COLO829 (cell line): Measurements from ENCODE around the gene KCNQ2.

ENCODE experiments used
- DNase-seq: peaks from one replicate; pipeline ENCODE4 v3.0.0; 2012; ENCODE audit warnings: low spot score

KCNQ2 gene

DNA sequence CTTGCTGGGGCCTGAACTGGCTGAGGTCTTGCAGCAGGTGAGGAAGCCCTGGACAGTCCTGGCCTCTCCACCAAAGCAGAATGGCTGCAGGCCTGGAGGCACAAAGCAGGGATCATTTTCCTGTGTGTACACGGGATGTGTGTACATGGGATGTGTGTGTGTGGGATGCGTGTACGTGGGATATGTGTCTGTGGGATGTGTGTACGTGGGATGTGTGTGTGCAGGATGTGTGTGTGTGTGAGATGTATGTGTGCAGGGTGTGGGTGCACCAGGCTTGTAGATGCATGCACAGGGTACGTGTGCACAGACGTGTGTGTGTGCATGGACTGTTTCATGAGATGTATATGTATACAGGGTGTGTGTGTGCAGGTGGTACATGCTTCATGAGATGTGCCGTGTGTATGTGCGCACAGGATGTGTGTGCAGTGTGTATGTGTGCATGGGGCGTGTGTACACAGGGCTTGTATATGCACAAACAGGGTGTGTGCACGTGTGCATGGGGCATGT lies 103.4 kb downstream of the KCNQ2 start:
- DNase-seq, result no peak

DNA sequence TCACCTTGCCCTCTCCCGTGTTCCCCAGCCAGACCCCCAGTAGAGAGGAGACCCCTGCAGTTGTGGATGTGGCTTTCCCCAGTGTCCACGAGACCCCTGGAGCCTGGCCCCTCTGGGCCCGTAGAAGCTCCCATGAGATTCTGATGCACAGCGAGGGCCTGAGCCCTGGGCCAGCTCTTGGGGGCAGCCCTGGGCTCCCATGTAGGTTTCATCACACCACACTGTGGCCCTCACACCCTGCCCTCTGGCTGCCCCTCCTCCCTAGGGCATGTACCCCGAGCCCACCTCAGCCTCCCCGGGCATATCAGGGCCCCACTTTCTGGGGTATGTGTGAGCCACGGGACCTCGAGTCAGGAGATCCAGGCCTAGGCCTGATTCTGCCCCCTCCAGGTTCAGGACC lies 104.3 kb downstream of the KCNQ2 start:
- no peak for DNase-seq

DNA sequence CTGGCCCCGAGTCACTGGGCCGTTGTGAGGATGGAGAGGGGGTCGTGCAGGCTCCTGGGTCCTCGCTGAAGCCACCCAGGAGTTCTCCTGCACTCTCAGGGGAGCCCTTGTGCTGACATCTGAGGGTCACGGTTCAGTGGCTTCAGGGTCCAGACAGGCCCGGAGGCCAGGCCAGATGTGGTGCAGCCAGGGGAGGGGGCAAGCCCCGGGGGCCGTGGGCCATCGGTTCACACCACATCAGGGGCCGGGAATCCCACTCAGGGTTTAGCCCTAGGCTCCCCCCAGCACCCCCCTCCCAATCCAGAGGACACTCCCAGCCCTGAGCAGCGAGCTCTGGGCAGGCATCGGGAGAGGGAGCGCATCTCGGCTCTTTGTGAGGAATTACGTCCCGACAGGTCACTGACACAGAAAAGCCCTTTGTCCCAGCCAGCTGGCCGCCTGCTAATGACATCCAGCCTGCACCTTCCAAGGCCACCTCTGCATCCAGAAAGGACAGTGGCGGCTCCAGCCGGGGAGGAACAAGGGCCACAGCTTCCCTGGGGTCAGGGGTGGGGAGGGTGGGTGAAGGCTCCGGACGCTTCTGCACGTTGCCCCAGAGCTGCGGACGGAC lies 104.9 kb downstream of the KCNQ2 start:
- DNase-seq, result no peak

DNA sequence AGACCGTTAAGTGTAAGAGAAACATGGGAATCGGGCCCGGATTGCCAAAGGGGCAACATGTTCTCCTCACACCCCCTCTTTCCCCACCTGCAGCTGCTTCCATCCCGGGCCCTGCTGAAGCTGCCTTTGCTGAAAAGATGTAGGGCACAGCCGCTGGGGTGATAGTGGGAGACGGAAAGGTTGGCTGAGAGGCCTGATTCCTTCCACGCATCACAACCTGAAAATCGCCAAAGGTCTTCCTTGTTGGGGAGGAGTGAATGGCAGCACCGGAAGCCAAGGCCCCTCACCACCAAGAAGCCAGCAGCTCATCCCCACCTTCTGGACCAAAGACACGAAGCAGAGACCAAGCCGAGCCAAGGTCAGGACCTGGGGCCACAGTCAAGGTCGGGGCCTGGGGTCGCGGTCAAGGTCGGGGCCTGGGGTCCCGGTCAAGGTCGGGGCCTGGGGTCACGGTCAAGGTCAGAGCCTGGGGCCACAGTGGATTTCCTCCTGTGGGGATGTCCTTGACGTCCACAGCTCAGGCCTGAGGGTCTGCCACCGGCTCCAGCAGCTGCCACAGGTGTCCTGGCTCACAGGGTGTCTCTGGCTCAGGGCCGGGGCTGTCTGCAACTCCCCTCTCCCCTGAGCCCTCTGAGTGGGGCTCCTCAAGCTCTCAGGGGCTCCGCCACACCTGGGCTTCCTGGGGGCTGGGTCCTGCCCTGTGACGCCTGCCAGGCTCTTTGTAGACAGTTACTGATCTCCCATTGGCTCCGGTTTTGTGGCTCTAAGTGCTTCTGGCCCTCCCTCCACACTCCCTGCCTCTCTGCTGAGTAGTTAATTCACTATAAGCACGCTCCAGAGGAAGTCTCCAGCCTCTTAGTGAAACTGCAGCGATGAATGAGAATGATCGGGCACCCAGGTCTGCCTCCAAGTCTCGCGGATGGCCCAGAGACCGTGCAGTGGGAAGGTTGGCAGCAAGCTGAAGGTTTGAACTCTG lies 105.8 kb downstream of the KCNQ2 start:
- no peak for DNase-seq

DNA sequence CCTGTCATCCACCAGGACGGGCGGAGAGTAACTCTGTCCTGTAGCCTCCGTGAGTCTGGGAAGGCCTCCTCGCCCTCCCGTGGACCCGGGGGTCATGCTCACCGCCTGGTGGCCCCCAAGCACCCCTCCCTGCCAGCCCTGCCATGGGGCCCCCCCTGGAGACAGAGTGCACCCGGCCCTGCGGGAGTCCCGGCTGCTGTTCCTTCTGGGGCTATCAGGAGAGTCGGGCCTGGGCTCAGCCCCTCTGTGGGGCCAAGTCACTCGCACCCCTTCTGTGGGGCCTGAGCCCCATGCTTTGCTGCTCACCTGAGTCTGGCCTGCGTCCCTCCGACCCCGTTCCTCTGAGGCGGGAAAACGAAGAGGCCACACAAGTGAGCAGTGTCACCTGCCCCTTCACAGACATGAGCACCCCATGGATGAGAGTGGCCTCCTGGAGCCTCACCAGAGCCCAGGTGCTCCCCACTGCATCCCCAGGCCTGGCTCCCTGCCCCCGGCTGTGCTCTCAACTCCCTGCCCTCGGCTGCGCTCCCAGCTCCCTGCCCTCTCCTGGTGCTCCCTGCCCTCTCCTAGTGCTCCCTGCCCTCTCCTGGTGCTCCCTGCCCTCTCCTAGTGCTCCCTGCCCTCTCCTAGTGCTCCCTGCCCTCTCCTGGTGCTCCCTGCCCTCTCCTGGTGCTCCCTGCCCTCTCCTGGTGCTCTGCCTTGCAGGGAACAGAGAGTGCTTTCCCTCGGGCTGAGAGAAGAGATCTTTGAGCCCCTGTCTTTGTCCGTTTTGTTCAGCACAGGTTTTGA lies 106.7 kb downstream of the KCNQ2 start:
- no peak for DNase-seq

DNA sequence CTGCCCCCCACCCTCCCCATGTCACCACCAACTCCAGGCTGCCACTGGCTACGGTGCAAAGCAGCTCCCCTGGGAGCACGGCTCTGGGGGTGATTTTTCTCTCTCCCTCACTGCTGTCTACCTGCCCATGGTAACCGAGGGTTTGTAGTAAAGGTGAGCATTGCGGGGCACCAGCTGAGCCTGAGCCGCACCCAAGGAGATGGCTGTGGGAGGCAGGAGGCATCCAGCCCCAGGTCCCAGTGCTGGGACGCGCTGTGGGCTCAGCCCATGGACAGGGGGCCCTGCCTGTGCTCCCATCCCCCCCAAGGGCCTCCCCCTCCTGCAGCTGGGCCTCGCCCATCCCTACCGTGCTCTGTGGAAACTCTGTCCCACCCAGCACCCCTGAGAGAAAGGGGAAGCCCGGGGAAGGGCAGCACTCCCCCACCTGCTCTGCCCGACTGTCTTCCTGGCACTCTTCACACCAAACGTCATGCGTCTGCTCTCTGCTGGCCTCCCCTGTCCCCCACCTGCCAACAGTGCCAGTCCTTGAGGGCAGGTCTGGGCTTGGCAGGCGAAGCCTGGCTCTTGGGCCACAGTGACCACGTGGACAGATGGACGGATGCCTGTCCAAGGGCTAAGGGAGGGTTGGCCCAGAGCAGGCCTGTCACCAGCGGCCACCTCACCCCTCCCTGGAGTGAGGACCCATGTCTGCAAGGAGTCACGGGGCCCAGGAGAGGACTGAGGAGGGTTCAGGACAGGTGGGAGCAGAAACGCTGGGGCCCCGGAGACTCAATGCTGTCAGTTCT lies 107.5 kb downstream of the KCNQ2 start:
- DNase-seq, result no peak

DNA sequence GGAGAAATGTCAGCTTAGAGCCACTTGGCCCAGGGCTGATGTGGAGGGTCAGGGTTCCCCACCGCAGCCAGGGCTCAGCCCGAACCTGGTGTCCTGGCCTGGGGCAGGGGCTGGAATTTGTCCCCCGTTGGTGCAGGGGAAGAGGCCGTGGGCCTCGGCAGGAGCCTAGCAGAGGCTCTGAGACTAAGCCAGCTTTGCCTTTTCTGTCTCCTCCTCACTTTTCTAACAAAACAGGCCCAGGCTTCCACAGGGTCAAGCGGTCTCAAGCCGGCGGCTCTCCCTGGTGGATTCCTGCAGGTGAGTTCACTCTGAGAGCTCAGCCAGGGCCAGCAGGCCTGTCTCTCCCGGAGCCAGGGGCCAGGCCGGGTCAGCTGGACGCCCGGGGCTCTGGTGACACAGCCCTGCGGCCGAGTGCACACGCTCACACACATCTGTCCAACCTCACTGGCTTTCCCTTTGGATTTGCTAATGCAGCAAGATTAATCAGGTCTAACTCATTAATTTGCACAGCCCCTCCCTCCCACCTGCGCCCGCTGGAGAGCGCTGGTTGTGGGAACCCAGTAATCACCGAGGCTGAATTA lies 108.4 kb downstream of the KCNQ2 start:
- DNase-seq, result no peak

DNA sequence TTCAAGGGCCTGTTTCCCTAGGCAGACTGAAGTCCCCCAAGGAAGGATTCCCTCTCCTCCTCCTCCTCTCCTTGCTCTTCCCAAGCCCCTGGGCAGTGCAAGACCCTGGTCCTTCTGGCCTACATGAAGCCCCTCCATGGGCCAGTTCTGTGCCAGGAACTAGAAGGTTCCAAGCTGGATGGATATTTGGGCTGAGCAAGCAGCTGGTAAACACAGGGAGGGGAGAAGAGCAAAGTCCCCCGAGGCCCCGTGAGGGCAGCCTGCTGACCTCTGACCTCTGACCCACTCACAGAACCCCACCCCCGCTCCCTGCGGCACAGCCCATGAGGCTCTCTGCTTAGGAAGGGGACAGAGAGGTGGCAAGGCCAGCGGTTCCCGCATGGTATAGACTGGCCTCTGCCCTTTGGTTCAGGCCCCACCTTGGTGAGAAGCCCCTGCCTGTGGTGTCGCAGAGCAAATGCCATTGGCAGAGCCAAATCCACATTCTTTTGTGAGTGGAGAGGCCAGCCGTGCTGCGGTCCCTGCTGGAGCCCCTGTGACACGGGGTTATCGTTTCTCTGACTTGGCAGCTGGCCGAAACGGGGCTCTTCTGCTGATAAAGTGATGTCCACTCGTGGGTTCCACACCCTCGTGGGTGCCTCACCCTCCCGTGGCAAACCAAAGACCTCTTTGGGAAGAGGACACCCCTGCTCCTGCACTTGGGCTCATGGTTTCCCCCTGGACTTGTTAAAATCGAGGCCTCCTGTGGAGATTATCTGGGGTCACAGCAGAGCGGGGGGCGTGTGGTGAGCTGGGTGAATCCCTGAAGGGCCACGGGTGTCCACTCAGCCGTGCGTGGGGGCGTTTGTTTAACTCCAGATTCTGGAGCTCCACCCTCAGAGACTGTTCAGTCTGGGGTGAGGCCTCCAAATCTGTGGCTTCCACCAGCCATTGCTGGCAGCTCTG lies 109.2 kb downstream of the KCNQ2 start:
- no peak for DNase-seq

DNA sequence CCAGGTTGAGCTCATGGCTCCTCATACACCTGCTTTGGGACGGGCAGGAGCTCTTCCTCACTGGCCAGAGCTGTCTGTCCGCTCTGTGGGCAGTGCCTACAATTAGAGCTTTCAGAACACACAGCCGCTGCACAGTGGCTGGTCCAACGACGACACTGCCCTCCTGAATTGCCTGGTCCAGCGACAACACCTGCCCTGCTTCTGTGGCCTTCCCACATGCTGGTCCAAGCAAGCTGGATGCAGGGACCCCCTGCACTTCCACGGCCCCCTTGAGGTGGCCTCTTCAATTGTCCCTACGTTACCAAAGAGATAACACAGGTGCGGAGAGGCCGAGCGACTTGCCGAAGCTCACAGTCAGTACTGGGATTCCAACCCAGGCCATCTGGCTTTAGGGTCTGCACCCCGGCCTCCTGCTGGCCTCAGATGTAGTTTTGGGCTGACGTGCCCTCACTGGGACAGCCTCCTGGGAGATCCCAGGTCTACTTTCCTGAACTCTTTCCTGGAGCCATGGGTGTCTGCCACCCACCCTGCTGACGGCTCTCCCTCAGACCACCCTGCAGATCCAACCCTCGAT lies 109.9 kb downstream of the KCNQ2 start:
- no peak for DNase-seq

DNA sequence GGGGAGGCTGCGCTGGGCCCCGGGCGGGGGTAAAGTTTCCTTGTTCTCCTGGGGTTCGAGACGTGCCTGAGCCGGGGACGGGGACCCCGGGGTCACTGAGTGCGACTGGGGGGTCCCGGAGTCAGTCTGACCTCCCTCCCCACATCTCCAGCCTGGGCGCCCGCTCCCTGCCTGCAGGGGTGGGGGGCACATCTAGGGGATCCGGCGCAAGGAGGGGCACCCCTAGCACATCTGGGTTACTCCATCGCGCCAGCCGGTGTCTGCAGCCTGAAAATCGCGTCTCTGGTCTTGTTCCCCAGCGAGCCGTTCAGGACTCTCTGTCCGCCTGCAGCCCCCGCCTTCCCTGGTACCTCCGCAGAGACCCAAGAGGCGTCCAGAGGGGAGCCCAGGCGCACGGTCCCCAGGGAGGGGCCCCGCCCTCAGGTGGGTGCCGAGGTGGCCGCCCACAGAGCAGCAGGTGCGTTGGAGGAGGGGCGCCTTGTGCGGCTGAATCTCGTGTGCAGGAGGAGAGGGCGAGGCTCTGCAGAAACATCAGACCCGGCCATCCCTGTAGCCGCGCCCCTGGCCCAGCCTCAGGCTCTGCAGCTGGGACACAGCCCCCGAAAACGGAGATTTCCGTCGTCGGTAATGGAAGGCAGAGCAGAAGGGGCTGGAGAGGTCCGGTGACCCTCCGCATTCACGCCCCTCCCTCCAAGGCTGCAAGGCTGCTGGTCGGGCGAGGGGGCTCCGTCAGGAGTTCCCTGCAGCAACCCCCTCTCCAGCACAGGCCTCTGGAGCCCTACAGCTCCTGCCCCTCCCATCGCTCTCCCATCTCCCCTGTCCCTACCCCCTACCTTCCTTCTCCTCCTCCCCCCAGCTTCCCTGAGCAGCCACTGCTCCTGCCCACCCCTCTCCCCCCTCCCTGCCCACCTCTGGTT lies 110.7 kb downstream of the KCNQ2 start:
- no peak for DNase-seq

DNA sequence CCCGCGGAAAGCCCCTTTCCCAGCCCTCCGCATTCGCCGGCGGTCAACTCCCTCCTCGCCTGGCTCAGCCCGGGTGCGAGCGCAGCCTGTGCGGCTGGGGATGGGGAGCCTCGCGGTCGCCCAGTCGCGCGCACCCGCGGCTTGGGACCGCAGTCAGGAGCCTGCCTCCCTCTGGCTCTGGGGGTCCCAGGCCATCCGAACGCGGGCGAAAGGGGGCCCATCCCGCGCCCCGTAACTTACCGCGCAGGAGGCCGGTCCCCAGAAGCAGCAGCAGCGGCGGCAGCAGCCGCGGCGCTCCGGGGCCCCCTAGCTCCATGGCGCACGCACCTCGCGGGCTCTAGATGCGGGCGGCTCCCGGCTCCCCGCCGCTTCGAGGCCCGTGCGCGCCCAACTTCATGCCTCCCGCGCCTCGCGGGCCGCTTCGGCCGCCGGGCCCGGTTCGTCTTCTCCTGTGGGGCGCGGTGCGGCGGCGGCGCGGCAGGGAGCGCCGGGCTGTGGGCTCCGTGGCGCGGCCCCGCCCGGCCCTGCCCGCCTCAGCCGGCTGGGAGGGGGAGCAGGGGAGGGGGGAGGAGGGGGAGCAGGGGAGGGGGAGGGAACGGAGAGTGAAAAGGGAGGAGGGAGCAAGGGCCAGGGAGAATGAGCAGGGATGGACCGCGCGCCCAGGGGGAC lies 111.5 kb downstream of the KCNQ2 start, which contains the start of gene CHRNA4:
TSS of gene CHRNA4 (minus strand) at position 500 of the 669 bp plus-strand sequence. CDS start at position 316, 184 bp downstream.
- no peak for DNase-seq

DNA sequence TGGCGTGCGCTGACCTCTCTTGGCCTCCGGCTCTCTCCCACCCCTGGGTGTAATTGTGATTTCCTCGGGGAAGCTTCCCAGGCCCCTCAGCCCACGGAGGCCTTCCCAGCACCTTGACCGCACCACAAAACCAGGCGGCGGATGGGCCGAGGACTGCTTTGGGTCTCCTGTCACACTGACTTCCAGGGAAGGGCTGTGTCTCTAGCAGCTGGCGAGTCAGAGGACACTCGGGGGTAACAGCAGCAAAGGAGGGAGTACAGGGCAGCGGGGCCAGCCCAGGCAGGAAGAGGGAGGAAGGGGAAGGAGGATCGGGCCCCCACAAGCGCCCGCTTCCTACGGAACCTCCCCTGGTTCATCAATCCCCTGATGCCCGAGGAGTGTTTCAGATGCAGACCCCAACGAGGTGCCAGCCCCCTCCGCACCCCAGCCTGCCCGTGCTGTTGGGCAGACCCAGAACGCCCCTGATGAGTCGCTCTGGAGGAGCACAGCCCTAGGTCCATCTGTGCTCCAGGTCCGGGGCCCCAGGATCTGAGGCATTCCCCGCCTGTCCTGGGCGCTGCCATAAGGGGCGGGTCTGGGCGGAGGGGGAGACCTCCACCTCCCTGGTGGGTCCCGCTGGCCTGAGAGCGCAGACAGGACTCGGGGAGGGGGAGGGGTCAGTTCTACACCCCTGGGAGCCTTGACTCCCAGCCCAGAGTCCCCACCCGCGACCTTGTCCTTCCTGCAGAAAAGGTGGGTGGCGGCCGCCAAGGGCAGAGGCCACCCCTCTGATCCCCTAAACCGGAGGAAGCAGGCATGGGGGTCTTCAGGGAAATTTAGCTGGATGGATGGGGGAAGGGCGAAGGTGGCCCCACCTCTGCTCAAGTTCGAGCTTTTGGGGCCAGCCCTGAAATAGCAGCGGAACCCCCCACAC lies 112.3 kb downstream of the KCNQ2 start:
- DNase-seq, result no peak

DNA sequence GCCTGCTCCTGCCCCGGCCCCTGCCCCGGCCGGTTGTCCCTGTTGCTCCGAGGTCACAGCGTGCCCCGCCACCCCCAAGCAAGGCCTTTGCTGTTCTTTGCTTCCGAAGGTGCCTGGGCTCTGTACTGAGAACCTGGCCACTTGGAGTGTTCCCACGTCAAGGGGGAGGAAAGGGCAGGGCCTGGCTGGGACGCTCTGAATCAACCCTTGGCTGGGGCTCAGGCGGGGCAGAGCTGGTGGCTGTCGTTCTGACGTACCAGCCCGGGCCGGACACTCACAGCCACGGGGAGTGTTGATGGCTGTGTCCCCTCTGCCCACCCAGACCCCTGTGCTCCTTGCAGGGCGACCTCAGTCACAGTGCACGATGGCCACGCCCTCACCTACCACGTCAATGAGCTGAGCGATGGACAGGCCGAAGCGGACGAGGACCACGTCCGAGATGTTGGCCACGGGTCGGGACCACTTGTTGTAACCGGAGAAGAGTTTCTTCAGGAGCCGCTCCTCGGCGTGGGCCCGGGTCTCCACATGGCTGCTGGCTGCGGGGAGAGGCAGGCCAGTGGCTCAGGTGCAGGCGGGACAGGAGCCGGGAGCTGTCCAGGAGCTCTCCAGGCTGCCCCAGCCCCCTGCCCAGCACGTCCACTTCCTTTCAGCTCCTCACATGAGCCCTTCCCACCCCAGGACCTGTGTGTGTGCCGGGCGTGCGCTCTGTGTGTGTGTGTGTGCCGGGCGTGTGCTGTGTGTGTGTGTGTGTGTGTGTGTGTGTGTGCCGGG lies 113.1 kb downstream of the KCNQ2 start:
- DNase-seq, result no peak

DNA sequence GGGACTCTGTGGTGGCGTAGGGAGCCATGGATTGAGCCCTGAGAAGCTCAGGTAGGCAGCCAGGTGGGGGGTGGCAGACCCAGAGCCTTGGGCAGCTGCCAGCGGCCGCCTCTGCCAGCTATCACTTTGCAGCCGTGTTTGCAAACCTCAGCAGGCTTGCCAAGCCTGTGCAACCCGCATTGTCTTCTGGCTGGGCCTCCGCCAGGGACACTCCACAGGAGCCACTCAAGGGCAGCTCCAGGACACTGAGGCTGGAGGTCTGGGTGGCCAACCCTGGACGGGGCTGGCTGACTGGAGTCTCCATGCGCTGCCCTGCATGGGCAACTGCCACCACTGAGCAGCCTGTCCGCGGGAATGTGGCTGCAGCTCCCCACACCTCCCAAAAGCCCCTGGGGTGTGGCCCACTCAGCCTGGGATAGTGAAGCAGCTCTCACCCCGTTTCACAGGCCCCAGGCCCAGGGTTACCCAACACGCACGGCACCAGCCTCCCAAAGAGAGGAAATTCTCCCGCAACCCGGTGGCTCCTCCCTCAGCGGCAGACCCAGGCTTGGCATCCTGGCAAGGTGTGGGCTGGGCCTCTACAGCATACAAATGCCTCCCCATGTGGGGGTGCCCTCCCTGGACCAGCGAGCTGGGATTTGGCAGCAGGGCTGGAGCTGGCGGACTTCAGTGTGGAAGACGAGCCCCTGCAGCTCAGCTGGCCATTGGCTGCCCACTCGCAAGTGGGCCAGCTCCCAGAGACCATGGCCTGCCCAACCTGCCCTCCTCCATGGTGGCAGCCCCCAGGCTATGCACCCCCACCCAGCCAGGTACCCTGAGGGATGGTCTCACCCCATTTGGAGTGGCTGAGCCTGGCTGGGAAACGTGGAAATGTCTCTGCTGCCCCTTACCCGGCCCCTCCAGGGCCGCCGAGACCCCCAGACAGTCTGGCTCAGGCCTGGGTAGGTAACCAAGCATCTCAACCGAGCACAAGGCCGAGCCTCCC lies 114.2 kb downstream of the KCNQ2 start:
- DNase-seq, result no peak
